ENCODE measurements around the gene MEIS2. TPM values are rescaled to one million over a fixed set of nuclear protein-coding genes. Genes with fewer than 3 reads are reported as not detected.

MEIS2 gene
- total RNA-seq = 40.9 and 73.0 TPM in 2 replicates

DNA sequence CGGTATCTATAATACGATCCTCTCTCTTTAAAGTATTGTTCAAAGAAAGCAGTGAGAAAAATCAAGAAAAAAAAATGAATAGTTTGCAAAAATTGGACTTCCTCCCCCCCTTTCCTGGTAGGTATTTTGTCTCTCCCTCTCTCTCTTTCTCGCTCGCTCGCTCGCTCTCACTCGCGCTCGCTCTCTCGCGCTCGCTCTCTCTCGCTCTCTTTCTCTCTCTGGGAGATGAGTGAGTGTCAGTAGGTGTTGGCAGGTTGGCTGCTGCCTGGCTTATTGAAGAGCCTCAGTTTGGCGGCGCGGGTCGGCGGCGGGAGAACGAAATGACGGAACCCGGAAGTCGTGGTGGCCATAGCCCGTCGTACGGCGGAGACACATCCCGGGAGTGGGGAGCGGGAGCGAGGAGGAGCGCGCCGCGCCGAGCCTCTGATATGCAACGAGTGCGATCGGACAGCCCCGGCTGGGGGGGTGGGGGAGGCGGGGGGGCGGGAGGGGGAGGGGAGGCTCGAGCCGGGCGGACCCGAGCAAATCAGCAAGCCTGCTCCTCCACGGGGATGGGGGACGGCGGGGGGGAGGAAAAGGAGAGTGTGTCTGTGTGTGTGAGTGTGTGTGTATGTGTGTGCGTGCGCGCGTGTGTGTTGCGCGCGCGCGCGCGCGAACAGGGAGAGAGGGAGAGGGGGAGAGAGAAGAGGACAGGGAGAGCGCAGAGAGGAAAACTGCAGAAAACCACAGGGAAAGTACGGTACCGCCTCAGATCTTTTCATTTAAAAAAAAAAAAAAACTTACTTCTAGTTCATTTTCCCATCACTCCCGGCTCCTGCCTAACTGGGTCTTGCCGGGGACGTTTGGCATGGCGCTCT is at the start of gene MEIS2:
MEIS2 (minus strand) TSS at position 441 of the 857 bp plus-strand sequence. CDS start 1,083 bp downstream, outside the sequence.
- no peak for TF ChIP-seq CTCF (IDR thresholded peaks at IDR 0.05; ENCODE audit: insufficient read depth, low read depth, low read length)
- peak within 1 kb of the TSS; percentile 95 for H3K4me3 ChIP-seq (ENCODE audit: low read depth, low read length)
- peak; percentile 95 for DNase-seq (ENCODE audit: low read depth)

GRCh38 chr15:37149146-37149545 is 48.8 kb upstream of the MEIS2 start:
- no peak for DNase-seq (ENCODE audit: low read depth)
- TF ChIP-seq CTCF (IDR thresholded peaks at IDR 0.05; ENCODE audit: insufficient read depth, low read depth, low read length) = no peak
- H3K4me3 ChIP-seq (ENCODE audit: low read depth, low read length) = no peak overlapping the region

DNA sequence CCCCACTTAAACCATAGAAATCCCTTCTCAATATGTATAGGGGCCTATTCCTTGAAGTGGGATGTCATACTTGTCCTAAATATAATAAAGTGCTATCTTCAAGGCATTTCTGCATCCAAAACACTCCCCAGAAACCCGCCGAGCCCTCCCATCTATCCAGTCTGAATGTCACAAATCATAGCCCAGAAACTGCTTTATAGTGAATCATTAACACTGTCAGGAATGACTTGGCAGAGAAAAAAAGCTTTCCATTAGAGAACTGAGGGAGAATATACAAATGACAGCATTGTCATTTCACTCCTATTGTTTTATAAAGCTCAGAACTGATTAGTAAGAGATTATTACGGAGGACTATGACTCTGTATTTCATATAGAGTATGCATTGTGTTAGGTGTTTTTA is 48.4 kb upstream of the MEIS2 start:
- H3K4me3 ChIP-seq (ENCODE audit: low read depth, low read length) = no peak overlapping the region
- TF ChIP-seq CTCF (IDR thresholded peaks at IDR 0.05; ENCODE audit: insufficient read depth, low read depth, low read length) = no peak
- DNase-seq (ENCODE audit: low read depth) = no peak

DNA sequence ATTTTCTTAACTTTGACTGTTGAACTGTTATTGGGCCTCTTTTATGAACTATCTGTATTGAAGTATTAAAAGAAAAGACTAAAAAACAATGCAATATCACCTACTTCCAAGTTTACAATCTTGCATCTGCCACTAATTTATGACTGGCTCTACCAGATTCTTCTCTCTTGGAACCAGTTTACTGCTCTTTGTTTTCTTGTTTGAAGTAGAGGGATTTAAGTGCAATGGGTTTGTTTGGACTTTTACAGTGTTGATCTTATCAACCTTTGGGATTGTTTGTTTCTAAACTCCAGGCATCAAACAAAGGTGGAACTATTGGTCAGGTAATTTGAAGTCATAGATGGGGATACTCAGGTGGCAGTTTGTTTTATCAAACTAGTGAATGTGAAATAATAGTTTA is 43.0 kb upstream of the MEIS2 start:
- TF ChIP-seq CTCF (IDR thresholded peaks at IDR 0.05; ENCODE audit: insufficient read depth, low read depth, low read length) = no peak
- no peak for DNase-seq (ENCODE audit: low read depth)
- H3K4me3 ChIP-seq (ENCODE audit: low read depth, low read length) = no peak overlapping the region

DNA sequence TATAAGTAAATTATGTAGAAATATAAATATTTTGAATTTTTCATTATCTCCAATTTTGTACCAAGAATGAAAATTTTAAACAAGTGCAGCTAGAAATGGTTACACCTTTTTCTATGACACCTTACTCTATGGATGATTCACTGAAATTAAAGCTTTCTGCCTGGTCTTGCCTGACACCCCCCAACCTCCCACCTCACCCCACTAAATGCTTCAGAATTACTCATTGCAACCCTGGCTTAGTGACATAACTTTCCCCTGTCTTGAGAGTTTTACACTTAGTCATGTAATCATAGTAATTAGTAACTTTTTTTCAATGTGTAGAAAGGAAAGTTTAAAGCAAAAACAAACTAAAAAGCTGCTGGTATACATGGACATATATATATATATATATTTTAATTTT is 42.0 kb upstream of the MEIS2 start:
- no peak for TF ChIP-seq CTCF (IDR thresholded peaks at IDR 0.05; ENCODE audit: insufficient read depth, low read depth, low read length)
- no peak overlapping the region for H3K4me3 ChIP-seq (ENCODE audit: low read depth, low read length)
- DNase-seq (ENCODE audit: low read depth) = no peak

DNA sequence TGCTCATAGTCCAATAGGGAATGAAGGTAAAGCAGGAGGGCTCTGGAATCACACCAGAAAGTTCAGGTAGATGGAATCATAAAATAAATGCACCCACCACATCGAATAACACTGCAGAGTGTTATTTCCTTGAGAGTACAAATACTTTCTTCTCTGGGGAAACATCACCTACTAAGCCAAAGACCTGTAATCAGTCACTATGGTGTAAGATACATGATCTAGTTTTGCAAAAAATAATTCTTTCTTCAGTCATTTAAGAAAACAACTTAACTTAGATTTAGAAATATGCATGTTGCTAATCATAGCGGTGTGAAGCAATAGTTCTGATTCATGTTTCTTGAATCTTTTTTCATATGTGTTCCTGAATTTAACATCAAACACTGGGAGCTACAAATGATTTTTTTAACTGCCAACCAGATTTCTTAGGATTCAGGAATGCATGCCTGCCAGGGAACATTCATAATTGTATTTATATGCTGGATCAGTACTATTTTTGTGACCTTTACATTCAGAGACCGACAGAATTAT is 40.2 kb upstream of the MEIS2 start:
- no peak overlapping the region for H3K4me3 ChIP-seq (ENCODE audit: low read depth, low read length)
- DNase-seq (ENCODE audit: low read depth) = no peak
- TF ChIP-seq CTCF (IDR thresholded peaks at IDR 0.05; ENCODE audit: insufficient read depth, low read depth, low read length) = no peak

Data from fibroblast of villous mesenchyme (primary cell).